Fibroblast of the aortic adventitia (primary cell): ENCODE results near the gene APCDD1L. TPM values are rescaled to one million over a fixed set of nuclear protein-coding genes. Genes with fewer than 3 reads are reported as not detected.
"Not testable (repeated sequence)": the region's sequence is repeated elsewhere in the genome, so short reads cannot be mapped to it uniquely, and the experiment has no call there.

ENCODE experiments used
- DNase-seq: peaks from one replicate; pipeline ENCODE4 v3.0.0-alpha.2; 2010; ENCODE audit warnings: low read depth
- H3K4me3 ChIP-seq: 2 replicates; pipeline ENCODE4 v1.5.1; 2011; ENCODE audit warnings: low read depth, mild to moderate bottlenecking, control low read depth, low read length, moderate library complexity
- total RNA-seq: library from RNA; depleted of rRNA; stranded (reverse); fragments of >200 nt; gene quantifications from 2 replicates; pipeline ENCODE4 v1.2.3, GENCODE V29; 2012; ENCODE audit warnings: low replicate concordance
- TF ChIP-seq, protein P1 (sequence below): IDR thresholded peaks from 2 replicates; pipeline ENCODE4 v1.5.1; 2011; ENCODE audit warnings: mild to moderate bottlenecking, low read length, control low read depth, inconsistent platforms; ENCODE audit not compliant: insufficient read depth

Gene APCDD1L
- total RNA-seq, 1 donor, result 20.8 TPM

DNA sequence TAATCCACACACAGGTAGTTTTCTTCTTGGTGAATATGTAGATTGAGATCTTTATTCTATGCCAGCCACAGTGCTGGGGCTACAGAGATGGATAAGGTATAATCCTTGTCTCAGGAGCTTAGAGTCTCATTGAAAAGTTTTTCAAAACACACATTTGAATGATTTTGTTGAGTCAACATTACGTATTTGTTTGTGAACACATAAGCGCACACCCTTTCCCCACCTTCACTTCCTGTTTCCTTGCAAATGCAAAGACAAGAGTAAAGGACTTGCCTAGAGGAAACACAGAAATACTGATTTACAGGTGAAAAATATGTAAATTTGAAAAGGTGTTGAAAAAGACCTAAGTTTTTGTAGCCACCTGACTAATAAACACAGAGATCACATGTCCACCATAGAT lies 98.4 kb downstream of the APCDD1L start:
- H3K4me3 ChIP-seq, result no peak overlapping the region
- TF ChIP-seq, protein P1, sequence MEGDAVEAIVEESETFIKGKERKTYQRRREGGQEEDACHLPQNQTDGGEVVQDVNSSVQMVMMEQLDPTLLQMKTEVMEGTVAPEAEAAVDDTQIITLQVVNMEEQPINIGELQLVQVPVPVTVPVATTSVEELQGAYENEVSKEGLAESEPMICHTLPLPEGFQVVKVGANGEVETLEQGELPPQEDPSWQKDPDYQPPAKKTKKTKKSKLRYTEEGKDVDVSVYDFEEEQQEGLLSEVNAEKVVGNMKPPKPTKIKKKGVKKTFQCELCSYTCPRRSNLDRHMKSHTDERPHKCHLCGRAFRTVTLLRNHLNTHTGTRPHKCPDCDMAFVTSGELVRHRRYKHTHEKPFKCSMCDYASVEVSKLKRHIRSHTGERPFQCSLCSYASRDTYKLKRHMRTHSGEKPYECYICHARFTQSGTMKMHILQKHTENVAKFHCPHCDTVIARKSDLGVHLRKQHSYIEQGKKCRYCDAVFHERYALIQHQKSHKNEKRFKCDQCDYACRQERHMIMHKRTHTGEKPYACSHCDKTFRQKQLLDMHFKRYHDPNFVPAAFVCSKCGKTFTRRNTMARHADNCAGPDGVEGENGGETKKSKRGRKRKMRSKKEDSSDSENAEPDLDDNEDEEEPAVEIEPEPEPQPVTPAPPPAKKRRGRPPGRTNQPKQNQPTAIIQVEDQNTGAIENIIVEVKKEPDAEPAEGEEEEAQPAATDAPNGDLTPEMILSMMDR, result no peak
- no peak for DNase-seq

DNA sequence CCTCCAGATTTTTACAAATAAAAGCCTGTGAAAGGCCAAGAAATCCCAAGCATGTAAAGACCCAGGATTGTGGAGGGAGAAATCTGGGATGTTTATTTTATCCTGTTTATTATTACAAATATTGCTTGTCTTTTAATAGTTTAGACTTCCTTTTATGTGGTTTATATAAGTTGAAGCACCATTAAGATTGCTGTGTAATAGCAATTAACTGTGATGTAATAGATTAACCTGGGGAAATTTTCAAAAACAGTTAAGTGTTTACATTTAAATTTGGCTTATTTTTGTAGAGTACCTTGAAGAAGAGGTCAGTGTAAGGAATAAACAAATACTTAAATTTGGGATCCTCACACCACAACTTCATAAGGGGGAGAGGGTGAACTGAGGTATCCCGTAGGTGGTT lies 99.1 kb downstream of the APCDD1L start:
- TF ChIP-seq, protein P1, result no peak
- no peak overlapping the region for H3K4me3 ChIP-seq
- DNase-seq, result no peak

DNA sequence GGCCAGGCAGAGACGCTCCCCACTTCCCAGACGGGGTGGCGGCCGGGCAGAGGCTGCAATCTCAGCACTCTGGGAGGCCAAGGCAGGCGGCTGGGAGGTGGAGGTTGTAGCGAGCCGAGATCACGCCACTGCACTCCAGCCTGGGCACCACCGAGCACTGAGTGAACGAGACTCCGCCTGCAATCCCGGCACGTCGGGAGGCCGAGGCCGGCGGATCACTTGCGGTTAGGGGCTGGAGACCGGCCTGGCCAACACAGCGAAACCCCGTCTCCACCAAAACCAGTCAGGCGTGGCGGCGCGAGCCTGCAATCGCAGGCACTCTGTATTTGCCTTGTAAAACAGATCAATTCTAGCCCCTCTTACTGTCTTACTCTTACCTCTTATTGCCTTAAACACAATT lies 100.4 kb downstream of the APCDD1L start:
- not testable (repeated sequence) for H3K4me3 ChIP-seq, DNase-seq

DNA sequence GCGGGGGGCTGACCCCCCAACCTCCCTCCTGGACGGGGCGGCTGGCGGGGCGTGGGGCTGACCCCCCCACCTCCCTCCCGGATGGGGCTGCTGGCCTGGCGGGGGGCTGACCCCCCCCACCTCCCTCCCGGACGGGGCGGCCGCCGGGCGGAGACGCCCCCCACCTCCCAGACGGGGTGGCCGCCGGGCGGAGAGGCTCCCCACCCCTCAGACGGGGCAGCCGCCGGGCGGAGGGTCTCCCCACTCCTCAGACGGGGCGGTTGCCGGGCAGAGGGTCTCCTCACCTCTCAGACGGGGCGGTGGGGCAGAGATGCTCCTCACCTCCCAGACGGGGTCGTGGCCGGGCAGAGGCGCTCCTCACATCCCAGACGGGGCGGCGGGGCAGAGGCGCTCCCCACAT lies 101.0 kb downstream of the APCDD1L start:
- H3K4me3 ChIP-seq, DNase-seq: not testable (repeated sequence)

Other genes with a start within 250 kb of the APCDD1L start
- 27.1 and 41.5 TPM in 2 replicates for gene RAB22A, start 205.7 kb downstream of the APCDD1L start, total RNA-seq
- gene VAPB, start 126.2 kb downstream of the APCDD1L start, total RNA-seq, result 16.0 and 17.2 TPM in 2 replicates
- 25.5 and 26.5 TPM in 2 replicates for gene STX16, start 135.9 kb upstream of the APCDD1L start, total RNA-seq
- 24.5 and 33.1 TPM in 2 replicates for gene NPEPL1, start 177.4 kb upstream of the APCDD1L start, total RNA-seq